HG02759 (cell line): Measurements from ENCODE around the gene DCHS1.

ENCODE experiments used
- ATAC-seq: cut with Tn5 transposase; IDR thresholded peaks from one replicate; pipeline ENCODE4 v1.9.1; 2021; ENCODE audit warnings: mild to moderate bottlenecking, moderate library complexity; ENCODE audit not compliant: unreplicated experiment

DCHS1 gene

DNA sequence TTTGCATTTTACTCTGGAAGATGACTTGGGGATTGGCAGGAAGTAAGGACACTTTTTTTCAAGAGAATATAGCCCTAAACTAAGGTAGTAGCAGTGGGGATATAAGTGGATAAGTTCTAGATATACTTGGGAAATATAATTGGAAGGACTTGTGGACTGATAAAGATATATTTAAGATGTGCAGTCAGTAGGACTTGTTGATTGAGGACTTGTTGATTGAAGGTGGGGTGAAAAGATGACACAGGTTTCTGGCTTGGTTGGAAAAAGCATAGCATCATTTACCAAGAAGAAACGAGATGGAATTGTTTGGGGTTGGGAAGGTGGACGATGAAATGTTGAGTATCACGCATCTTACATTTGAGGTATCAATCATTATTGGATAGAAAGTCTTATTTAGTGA is 42.1 kb downstream of the DCHS1 start:
- no peak for ATAC-seq

DNA sequence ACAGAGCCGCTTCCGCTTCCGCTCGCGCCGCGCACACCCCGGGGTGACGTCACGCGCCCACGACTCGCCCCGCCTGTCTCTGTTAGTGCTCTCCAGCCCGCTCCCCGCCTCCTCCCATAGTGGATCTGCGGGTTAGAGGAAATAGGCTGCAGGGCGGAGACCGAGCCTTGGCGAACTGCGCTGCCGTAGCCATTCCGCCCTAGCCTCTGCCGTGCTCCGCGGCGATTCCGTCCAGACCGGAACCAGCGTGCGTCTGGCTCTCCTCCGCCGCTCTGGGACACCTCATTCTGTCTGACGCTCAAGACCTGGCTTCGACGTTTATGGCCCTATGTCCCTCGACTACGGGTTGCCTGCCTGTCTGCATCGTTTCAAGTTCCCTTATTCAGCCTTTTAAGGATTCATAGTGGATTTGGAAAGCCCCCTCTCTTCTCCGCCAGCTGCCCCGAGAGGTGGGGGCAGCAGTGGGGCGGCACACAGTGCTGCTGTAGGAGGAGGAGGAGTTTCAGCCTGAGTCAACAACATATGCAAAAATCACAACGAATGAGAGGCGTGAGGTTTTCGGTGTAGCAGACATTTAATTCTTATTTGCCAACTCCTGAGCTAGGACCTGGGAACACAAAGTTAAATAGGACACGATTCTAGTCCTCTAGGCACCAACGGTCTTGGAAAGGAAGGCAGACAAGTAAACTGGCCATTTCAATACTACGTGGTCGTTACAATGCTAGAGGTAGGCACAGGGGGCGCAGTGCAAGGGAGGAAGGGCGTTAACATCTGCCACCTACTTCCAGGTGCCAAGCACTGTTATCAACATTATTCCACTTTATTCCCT is 43.2 kb downstream of the DCHS1 start, which contains the start of gene TAF10:
TAF10 (minus strand) TSS at position 4 of the 829 bp plus-strand sequence. CDS start 27 bp downstream, outside the sequence.
- peak; percentile 91 for ATAC-seq

DNA sequence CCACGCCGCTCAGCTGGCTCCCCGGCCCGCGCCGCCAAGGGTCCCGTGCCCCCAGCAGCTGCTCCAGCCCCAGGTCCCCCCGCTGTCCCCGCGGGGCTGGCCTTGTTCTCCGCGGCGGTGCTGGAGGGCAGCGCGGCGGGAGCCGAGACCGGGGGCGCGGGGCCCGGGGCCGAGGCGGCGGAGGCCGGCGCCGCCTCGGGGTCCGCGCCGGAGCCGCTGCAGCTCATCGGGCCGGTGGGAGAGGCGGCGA is 43.7 kb downstream of the DCHS1 start:
- ATAC-seq = peak; percentile 19

DNA sequence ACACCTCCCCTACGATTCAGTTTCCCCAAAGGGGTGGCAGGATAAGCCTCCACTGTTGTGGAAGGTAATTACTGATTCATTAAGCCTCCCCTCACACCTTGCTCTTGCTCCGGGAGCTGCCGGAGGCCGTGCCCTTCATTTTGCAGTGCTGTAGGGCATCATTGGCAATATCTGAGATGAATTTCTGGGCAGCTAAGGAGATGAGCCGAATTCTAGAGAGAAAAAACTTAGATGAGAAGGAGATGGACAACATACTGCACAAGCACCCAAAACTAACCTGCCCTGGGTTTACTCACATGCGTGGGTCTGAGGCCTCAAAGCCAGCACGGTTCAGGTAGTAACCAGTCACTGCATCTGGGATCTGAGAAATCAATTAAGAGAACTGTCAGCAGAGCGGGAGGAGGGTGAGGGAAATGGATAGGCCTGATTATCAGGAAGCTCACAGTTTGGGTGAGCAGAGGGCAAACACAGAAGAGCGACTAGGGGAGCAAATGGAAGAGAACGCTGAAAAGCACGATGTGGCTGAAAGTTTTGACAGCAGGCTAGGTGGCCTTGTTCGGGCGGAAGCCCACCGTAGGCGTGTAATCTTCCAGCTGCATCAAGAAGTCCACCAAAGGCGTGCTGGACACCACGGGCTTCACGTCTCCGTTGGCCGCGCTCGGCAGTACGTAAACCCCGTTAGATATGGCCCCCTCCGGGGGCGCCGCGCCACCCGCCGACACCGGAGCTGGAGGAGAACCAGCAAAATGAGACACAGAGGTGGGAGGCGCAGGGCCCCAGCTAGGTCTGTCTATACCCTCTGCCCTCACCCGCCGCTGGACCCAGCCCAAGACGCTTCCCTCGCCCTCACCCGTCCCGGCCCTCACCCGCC is 44.3 kb downstream of the DCHS1 start:
- no peak for ATAC-seq

GRCh38 chr11:6610591-6610990 is 45.0 kb downstream of the DCHS1 start:
- ATAC-seq = no peak

DNA sequence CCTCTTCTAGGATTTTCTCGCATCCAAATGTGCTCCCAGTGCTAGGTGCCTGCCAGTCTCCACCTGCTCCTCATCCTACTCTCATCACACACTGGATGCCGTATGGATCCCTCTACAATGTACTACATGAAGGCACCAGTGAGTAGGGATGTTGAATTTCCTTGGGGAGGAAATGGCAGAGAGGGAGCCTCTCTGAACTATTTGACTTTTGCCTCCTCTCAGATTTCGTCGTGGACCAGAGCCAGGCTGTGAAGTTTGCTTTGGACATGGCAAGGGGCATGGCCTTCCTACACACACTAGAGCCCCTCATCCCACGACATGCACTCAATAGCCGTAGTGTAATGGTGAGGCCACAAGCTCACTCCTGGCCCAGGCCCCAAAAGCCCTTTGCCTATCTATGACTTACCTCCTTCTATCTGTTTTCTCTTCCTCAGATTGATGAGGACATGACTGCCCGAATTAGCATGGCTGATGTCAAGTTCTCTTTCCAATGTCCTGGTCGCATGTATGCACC is 46.0 kb downstream of the DCHS1 start:
- no peak for ATAC-seq

DNA sequence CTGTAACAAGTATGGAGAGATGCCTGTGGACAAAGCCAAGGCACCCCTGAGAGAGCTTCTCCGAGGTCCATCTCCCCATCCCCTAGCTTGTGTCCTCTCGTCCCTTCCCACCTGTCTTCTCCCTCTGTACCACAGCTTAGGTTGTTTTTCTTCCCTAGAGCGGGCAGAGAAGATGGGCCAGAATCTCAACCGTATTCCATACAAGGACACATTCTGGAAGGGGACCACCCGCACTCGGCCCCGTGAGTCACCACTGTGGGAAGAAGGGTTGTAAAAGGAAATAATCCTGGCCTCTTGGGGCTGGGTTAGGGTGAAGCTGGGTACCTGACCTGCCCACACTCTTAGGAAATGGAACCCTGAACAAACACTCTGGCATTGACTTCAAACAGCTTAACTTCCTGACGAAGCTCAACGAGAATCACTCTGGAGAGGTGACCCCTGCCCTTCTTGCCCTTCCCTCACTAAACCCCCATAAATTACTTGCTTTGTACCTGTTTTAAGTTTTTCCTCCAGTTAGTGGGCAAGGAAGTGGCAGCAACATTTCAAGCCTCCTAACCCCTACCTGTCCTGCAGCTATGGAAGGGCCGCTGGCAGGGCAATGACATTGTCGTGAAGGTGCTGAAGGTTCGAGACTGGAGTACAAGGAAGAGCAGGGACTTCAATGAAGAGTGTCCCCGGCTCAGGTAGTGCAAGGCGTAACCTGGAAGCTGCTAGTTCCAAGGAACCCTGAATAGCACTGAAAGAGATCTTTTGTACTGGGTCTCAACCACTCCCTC is 46.7 kb downstream of the DCHS1 start:
- no peak for ATAC-seq

DNA sequence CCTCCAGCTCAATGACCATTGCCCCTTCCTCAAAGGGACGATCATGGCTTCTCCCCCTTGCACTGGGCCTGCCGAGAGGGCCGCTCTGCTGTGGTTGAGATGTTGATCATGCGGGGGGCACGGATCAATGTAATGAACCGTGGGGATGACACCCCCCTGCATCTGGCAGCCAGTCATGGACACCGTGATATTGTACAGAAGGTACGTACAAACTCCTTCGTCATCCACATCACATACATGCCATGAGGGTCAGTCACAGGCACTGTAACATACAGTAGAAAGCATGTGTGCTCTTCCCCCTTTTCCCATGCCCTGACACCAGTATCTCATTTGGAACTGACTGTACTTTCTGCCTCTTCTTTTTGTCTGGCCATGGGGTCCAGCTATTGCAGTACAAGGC is 47.6 kb downstream of the DCHS1 start:
- no peak for ATAC-seq

DNA sequence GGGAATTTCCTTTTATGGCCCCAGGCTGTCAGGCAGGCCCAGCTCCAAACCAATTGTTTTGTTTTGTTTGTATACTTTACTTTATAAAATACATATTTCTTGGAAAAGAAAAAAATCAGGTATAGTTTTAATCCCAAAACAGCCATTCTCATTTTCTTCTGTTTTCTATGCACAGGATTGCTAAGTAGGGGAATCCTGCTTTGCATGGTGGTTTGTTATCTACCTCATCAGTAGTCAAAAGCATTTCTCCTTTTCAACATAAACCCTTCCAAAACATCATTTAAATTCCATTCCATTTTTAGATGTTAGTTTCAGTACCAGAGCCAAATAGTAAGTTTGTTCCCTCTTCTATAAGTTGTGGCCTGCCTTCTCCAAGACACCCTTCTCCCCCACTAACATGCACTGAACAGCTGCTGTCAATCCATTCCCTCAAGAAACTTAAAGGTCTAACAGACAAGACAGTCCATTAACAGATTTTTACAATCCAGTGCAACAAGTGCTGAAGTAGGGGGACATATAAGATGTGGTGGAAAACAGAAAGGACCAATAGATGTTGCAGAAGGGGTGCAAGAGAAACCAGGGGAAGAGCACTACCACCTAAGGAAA is 48.3 kb downstream of the DCHS1 start:
- ATAC-seq = no peak

DNA sequence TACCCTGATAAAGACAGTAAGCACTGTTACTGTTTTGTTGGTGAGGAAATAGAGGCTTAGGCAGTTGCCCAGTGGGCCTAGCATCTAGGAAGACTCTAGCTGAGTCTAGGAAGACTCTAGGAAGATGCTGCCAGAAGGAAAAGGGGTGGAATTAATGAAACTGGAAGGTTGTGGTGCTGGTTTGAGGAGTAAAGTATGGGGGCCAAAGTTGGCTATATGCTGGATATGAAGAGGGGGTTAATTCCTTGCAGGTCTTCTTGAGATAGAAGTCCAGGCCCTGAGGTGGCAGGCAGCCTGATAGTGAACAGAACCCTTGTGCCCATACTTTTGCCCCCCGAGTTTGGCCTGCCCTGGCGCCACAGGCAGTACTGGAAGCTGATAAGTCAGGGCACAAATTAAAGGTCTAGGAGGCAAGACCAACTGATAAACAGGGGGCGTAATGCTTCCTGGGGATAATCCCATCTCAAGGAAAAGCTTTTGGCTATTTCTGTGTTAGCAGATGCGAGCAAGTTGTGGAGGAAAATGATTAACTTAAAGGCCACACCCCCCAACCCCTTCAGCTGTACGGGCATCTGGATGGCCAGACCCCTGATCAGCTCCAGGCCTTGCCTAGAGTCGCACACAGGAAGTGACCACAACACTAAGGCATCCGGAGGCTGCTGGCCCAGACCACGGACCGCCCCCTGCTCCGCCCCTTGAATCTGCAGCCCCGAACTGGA is 49.0 kb downstream of the DCHS1 start:
- peak; percentile 49 for ATAC-seq

DNA sequence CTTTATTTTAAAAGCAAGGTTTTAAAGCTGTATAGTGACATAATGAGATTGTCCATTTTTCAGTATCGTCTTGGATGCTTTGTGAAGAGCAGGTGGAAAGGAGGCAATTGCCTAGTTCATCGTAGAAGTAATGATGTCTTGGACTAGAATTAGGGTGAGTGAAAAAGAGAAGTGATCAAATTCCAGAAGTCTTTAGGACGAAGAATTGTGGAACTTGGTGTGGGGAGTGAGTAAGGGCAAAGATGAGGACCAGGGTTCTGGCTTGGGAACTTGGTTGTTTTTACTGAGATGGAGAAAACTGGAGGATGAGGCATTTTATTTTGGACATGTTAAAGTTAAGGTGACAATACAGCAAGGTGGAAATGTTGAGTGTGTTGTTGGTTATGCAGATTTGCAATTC is 50.8 kb downstream of the DCHS1 start:
- ATAC-seq = no peak

DNA sequence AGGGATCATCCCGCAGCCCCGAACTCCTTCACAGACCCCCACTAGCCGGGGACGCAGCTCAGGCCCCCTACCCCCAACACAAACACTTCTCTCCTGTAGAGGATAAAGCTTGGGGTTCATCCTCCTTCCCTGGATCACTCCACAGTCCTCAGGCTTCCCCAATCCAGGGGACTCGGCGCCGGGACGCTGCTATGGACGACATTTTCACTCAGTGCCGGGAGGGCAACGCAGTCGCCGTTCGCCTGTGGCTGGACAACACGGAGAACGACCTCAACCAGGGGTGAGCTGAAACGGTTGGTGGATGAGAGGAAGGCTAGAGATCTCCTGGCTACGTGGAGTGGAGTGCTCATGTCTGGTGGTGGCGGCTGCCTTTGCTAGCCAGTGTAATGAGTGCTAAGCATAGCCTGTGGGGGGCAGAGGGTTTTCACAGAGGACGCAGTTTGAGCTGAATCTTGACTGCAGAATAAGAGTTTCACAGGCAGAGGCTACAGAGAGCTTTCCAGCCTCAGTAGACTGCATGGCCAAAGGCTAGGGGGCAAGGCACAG is 51.5 kb downstream of the DCHS1 start:
- peak; percentile 36 for ATAC-seq

GRCh38 chr11:6603287-6604080 is 52.1 kb downstream of the DCHS1 start, which contains the start of the genes ILK and RRP8:
ILK (plus strand) TSS chr11:6603774; CDS start chr11:6604272, 498 bp downstream.
RRP8 (minus strand) TSS chr11:6603616; CDS start chr11:6603502, 114 bp downstream.
- peak; percentile 82 for ATAC-seq

DNA sequence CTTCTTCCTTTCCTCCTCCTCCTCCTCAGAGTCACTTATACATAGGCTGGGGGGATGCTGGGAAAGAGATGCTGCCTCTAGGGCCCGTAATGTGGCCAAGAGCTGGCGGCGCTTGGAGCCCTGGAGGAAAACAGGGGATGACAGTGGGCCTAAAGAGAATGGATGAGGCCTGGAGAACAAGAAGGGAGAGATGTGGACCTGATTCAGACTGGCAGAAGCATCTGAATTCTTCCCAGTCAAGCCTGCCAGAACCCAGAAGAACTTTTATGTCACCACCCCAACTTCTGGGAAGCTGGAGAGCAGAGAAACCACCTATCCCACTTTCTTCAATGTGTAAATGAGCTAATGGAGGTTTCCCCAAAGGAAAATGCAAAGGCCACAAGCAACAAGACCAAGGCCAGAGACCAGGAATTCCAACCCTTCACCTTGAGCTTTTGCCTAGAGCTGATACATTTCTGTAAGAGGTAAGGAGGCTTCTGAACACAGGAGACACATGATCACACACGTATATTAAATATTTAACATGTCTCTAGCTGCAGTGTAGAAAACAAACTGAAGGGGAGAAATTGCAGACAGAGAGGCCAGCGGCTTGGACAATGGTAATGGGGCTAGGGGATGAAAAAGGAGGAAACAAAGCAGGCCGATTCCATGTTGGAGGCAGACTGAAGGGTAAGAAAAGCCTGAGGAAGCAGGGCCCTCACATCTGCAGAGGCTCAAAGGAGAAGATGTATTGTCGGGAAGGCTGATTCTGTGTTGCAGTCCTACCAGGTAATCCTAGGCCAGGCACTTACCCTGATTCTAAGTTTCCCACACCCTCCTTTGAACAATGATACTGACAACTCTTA is 53.3 kb downstream of the DCHS1 start:
- no peak for ATAC-seq

DNA sequence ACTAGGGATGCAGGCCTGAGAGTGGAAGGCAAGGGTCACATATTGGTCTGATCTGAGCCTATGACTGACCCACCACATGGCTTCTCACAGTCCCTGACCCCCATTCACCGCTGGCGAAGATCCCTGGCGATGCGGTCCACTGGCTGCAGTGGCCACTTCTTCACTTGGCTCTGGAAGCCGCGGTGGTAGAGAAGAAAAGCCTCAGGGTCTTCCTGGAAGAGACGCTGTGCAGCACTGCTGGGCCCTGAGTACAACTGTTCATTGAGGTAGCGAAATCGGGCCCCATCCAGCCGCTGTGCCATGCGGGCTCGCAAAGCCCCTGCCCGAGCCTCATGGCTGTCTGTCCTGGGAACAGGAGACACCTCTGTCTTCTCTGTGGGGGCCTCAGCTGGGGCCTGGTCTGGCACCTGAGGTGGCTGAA is 54.6 kb downstream of the DCHS1 start:
- no peak for ATAC-seq

DNA sequence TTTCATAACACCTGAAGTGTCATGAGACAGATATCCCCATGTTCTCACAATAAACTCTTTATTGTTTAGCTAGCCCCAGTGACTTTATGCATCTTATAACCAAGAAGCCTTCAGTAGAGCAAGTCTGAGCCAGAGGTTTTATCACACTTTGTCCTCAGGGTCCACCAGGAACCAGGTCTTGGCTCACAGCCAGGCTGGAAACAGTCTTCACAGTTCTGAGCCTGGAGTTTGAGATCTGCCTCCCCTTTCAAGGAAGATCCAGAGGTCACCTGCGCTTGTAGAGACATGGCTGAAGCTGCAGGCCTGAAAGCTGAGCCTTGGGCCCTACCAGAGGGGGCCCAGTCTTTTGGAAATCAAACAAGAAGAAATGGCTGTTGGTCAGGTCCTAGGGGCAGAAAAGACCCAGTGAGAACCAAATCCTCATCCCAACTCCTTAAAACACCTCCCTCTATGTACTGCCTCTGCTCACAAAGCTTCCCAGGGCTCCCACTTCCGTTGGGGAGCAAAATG is 55.7 kb downstream of the DCHS1 start:
- no peak for ATAC-seq

DNA sequence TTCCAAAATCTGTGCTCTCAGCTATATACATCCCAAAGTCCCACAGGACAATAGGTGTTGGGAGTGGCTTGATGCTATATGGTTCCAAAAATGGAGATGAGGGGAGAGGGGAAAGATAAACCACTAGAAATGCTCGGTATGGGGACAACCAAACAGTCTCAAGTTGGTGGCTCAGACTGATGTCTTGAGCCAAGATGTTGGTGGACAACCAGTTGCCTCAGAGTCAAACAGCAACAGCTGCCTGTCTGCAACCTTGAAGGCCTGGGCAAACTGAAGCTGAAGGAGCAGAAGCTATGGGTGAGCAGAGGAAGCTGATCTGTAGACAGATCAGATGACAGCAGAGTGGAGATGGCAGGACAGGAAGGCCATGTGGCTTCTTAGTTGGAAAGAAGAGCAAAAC is 56.2 kb downstream of the DCHS1 start:
- ATAC-seq = no peak

GRCh38 chr11:6598555-6598954 is 57.1 kb downstream of the DCHS1 start:
- ATAC-seq = no peak
